ENCODE results near the gene SRPK3. TPM values are rescaled to one million over a fixed set of nuclear protein-coding genes. Genes with fewer than 3 reads are reported as not detected.

The SRPK3 gene
- total and polyA plus RNA-seq, 4 donors, result 0.05 TPM; not detected in 3

- TF ChIP-seq CTCF (IDR thresholded peaks at IDR 0.05; ENCODE audit: low read depth, low read length, missing input control) (no peak), NR2F2 (IDR thresholded peaks at IDR 0.05) (no peak)
Measured at GRCh38 chrX:153764786-153765137, 16.1 kb upstream of the SRPK3 start (continued).

- no peak for DNase-seq (ENCODE audit: low spot score)
- no peaks in the 10 kb centered on the region for H3K36me3 ChIP-seq (ENCODE audit: control insufficient read depth in 4 of 4, insufficient read depth in 3 of 4, low read depth in 1 of 4, low read length in 3 of 4)
- TF ChIP-seq RXRA (IDR thresholded peaks at IDR 0.05), result no peak
- H3K9ac ChIP-seq (ENCODE audit: low read depth in 1 of 2, low read length in 2 of 2), result no peak overlapping the region
- no peak overlapping the region for H3K27ac ChIP-seq (ENCODE audit: low read depth in 1 of 2, low read length in 2 of 2)
- no peaks in the 10 kb centered on the region for H3K27me3 ChIP-seq (ENCODE audit: control insufficient read depth in 4 of 4, insufficient read depth in 4 of 4, low read length in 3 of 4)
- no peaks in the 10 kb centered on the region for H3K9me3 ChIP-seq (ENCODE audit: control insufficient read depth in 4 of 4, low read length in 3 of 4)
- H3K4me3 ChIP-seq (ENCODE audit: low read depth in 1 of 3, low read length in 3 of 3), result no peak overlapping the region
- H3K4me1 ChIP-seq (ENCODE audit: control insufficient read depth in 4 of 4, insufficient read depth in 4 of 4, low read length in 3 of 4), result peaks cover 0 to 7% (median 0%) of the 10 kb centered on the region in 4 donors
- 61% methylated on average over 27 of the region's 27 CpGs for WGBS
Measured at GRCh38 chrX:153765138-153766079, 15.4 kb upstream of the SRPK3 start.

- no peak overlapping the region for H3K4me3 ChIP-seq (ENCODE audit: low read depth in 1 of 3, low read length in 3 of 3)
- WGBS, result 56% methylated on average over 21 of the region's 21 CpGs
- no peak overlapping the region for H3K9ac ChIP-seq (ENCODE audit: low read depth in 1 of 2, low read length in 2 of 2)
- no peaks in the 10 kb centered on the region for H3K27me3 ChIP-seq (ENCODE audit: control insufficient read depth in 4 of 4, insufficient read depth in 4 of 4, low read length in 3 of 4)
- H3K27ac ChIP-seq (ENCODE audit: low read depth in 1 of 2, low read length in 2 of 2), result no peak overlapping the region
- TF ChIP-seq RXRA (IDR thresholded peaks at IDR 0.05), result no peak
- no peak for TF ChIP-seq JUND (IDR thresholded peaks at IDR 0.05)
- H3K9me3 ChIP-seq (ENCODE audit: control insufficient read depth in 4 of 4, low read length in 3 of 4), result no peaks in the 10 kb centered on the region
- no peak for DNase-seq (ENCODE audit: low spot score)
- H3K4me1 ChIP-seq (ENCODE audit: control insufficient read depth in 4 of 4, insufficient read depth in 4 of 4, low read length in 3 of 4), result peaks cover 0 to 7% (median 0%) of the 10 kb centered on the region in 4 donors
- H3K36me3 ChIP-seq (ENCODE audit: control insufficient read depth in 4 of 4, insufficient read depth in 3 of 4, low read depth in 1 of 4, low read length in 3 of 4), result no peaks in the 10 kb centered on the region
Measured at GRCh38 chrX:153766098-153766817, 14.6 kb upstream of the SRPK3 start.

GRCh38 chrX:153766871-153767673 lies 13.8 kb upstream of the SRPK3 start:
- no peak overlapping the region for H3K27ac ChIP-seq (ENCODE audit: low read depth in 1 of 2, low read length in 2 of 2)
- H3K36me3 ChIP-seq (ENCODE audit: control insufficient read depth in 4 of 4, insufficient read depth in 3 of 4, low read depth in 1 of 4, low read length in 3 of 4), result no peaks in the 10 kb centered on the region
- no peaks in the 10 kb centered on the region for H3K9me3 ChIP-seq (ENCODE audit: control insufficient read depth in 4 of 4, low read length in 3 of 4)
- DNase-seq (ENCODE audit: low spot score), result no peak
- H3K4me3 ChIP-seq (ENCODE audit: low read depth in 1 of 3, low read length in 3 of 3), result no peak overlapping the region
- H3K4me1 ChIP-seq (ENCODE audit: control insufficient read depth in 4 of 4, insufficient read depth in 4 of 4, low read length in 3 of 4), result peaks cover 0 to 7% (median 0%) of the 10 kb centered on the region in 4 donors
- no peak overlapping the region for H3K9ac ChIP-seq (ENCODE audit: low read depth in 1 of 2, low read length in 2 of 2)
- TF ChIP-seq RAD21 (IDR thresholded peaks at IDR 0.05), result no peak
- no peak for TF ChIP-seq ZBTB33 (IDR thresholded peaks at IDR 0.05)
- TF ChIP-seq HNF4G (IDR thresholded peaks at IDR 0.05), result no peak
- no peak for TF ChIP-seq CTCF (IDR thresholded peaks at IDR 0.05; ENCODE audit: low read depth, low read length, missing input control)
- TF ChIP-seq REST (IDR thresholded peaks at IDR 0.05), result no peak
- 84% methylated on average over 56 of the region's 56 CpGs for WGBS
- H3K27me3 ChIP-seq (ENCODE audit: control insufficient read depth in 4 of 4, insufficient read depth in 4 of 4, low read length in 3 of 4), result no peaks in the 10 kb centered on the region

Measured in liver (tissue), 9 donors.